Panc1 (cell line): Measurements from ENCODE around the gene AHCYL1. TPM values are rescaled to one million over a fixed set of nuclear protein-coding genes. Genes with fewer than 3 reads are reported as not detected.

ENCODE experiments used
- ATAC-seq: fragments of 200-7000 bp; cut with Tn5 transposase; 2 replicates; pipeline ENCODE4 v1.9.1; 2020; ENCODE audit warnings: mild to moderate bottlenecking, moderate library complexity
- BruUV-seq: library from RNA; stranded (reverse); fragments of 400-500 nt; replicated peaks from 2 replicates; lab custom pipeline; 2021; lab: Mats Ljungman, UMichigan
- CTCF ChIA-PET: fragments of 300-600 bp; sonication (Branson Sonifier 250); formaldehyde crosslinking; loops from one replicate; lab custom pipeline; 2022; ENCODE audit warnings: antibody characterized with exemption; lab: Charles Lee
- POLR2A ChIA-PET: fragments of 300-600 bp; sonication (Branson Sonifier 250); formaldehyde crosslinking; loops from one replicate; lab custom pipeline; 2022; ENCODE audit warnings: antibody characterized with exemption; lab: Charles Lee
- DNase-seq: peaks from one replicate; pipeline ENCODE4 v3.0.0-alpha.2; 2010; ENCODE audit warnings: low read depth, low spot score
- H3K27ac ChIP-seq: 2 replicates; pipeline ENCODE4 v1.5.1; 2011; ENCODE audit warnings: mild to moderate bottlenecking, low read length, inconsistent platforms
- H3K27me3 ChIP-seq: fragments of 200-500 bp; sonication (Bioruptor generic); 2 replicates; pipeline ENCODE4 v1.6.0; 2014; ENCODE audit warnings: low read length, inconsistent platforms; ENCODE audit not compliant: control insufficient read depth, insufficient read depth
- H3K36me3 ChIP-seq: fragments of 200-500 bp; sonication (Bioruptor generic); 2 replicates; pipeline ENCODE4 v1.5.1; 2014; ENCODE audit warnings: inconsistent platforms, mild to moderate bottlenecking, low read length, moderate library complexity; ENCODE audit not compliant: control insufficient read depth, insufficient read depth
- H3K4me1 ChIP-seq: 2 replicates; pipeline ENCODE4 v1.5.1; 2011; ENCODE audit warnings: inconsistent platforms, mild to moderate bottlenecking, low read length, moderate library complexity; ENCODE audit not compliant: control insufficient read depth, insufficient read depth
- H3K4me3 ChIP-seq, 2 experiments: 2 replicates each; pipeline ENCODE4 v1.5.1; 2011 to 2012; ENCODE audit warnings: low read depth in 2 of 2, low read length in 2 of 2, mild to moderate bottlenecking in 2 of 2, inconsistent platforms in 1 of 2, moderate library complexity in 1 of 2
- H3K9me3 ChIP-seq: fragments of 200-500 bp; sonication (Bioruptor generic); 2 replicates; pipeline ENCODE4 v1.5.1; 2014; ENCODE audit warnings: low read depth, mild to moderate bottlenecking, inconsistent platforms, low read length, moderate library complexity; ENCODE audit not compliant: control insufficient read depth, insufficient read depth
- CTCF ChIP-seq: fragments of 450-650 bp; IDR thresholded peaks from 2 replicates; pipeline ENCODE4 v1.5.1; 2017; ENCODE audit warnings: mild to moderate bottlenecking
- POLR2AphosphoS5 ChIP-seq: IDR thresholded peaks from 2 replicates; pipeline ENCODE4 v1.6.1; 2012; ENCODE audit warnings: mild to moderate bottlenecking, low read depth, low read length, moderate library complexity
- REST ChIP-seq, 2 experiments: IDR thresholded peaks; 2 replicates each; pipeline ENCODE4 v1.6.1; 2011 to 2012; ENCODE audit warnings: low read depth in 2 of 2, control low read depth in 1 of 2, low read length in 1 of 2, mild to moderate bottlenecking in 1 of 2, moderate library complexity in 1 of 2; ENCODE audit not compliant: insufficient read depth in 1 of 2
- SIN3A ChIP-seq: IDR thresholded peaks from 2 replicates; pipeline ENCODE4 v1.6.1; 2012; ENCODE audit warnings: low read depth, mild to moderate bottlenecking, low read length, moderate library complexity, borderline replicate concordance; ENCODE audit not compliant: insufficient read depth
- TCF7L2 ChIP-seq: IDR thresholded peaks from 2 replicates; pipeline ENCODE4 v1.6.1; 2011; ENCODE audit warnings: mild to moderate bottlenecking, low read depth, low read length, inconsistent platforms
- in situ Hi-C: cut with HindIII; loops from 2 replicates; pipeline ENCODE4 v1.10.0; 2016; ENCODE audit warnings: low sequenced_read_pairs, low pct_unique_long_range_greater_than_20kb
- intact Hi-C: fragments of 100-400 bp; cut with micrococcal nuclease; formaldehyde crosslinking; loops from one replicate; pipeline ENCODE4 v1.10.0; 2022; ENCODE audit not compliant: unreplicated experiment
- total RNA-seq: library from RNA; stranded (reverse); gene quantifications from one replicate; pipeline ENCODE4 v1.2.1, GENCODE V29; 2021; ENCODE audit not compliant: unreplicated experiment

Gene AHCYL1
- total RNA-seq, 1 experiment from 2014 or later: 174 TPM

- no peak for TF ChIP-seq CTCF
- peaks cover 22% of the 10 kb centered on the region for H3K4me1 ChIP-seq
- peaks cover 9% of the 10 kb centered on the region for H3K36me3 ChIP-seq
- in situ Hi-C loops: no loop called here
- intact Hi-C loops: loop anchor here (10.0 kb wide), 1 partner anchor 445 kb away; the partner anchor contains the start of gene GNAI3
- ATAC-seq (no peak), DNase-seq (no peak)
- H3K27ac ChIP-seq: peak overlapping the region; percentile 68; the same call in 1 of the 2 replicates
- no peaks in the 10 kb centered on the region for H3K27me3 ChIP-seq
- BruUV-seq: no TSS peak
- H3K9me3 ChIP-seq: no peaks in the 10 kb centered on the region
- ChIA-PET POLR2A (no interaction called here), CTCF (interaction anchor here (0.5 kb wide), 1 partner anchor 20 kb away, joined by 3 read pairs; no protein-coding TSS in a partner anchor)
- peak overlapping the region; percentile 4 to 12; a peak in 2 of 4 replicates for H3K4me3 ChIP-seq
These were observed 5.1 kb downstream of the AHCYL1 start for GRCh38 chr1:109989506-109990301.

- intact Hi-C loops: no loop called here
- CTCF ChIA-PET: interaction anchor here (0.5 kb wide), 1 partner anchor 20 kb away, joined by 3 read pairs; no protein-coding TSS in a partner anchor
- in situ Hi-C loops: no loop called here
These were observed 5.7 kb downstream of the AHCYL1 start for GRCh38 chr1:109990302-109990653.

More at GRCh38 chr1:109990302-109990653, 5.7 kb downstream of the AHCYL1 start:
- no TSS peak for BruUV-seq
- Histone ChIP-seq H3K27ac (peak overlapping the region; percentile 68; the same call in 1 of the 2 replicates), H3K9me3 (no peaks in the 10 kb centered on the region), H3K4me3 (peak overlapping the region; percentile 4 to 12; a peak in 2 of 4 replicates), H3K27me3 (no peaks in the 10 kb centered on the region), H3K36me3 (peaks cover 8% of the 10 kb centered on the region), H3K4me1 (peaks cover 28% of the 10 kb centered on the region)
- POLR2A ChIA-PET: no interaction called here
- DNase-seq (no peak), ATAC-seq (no peak)
- TF ChIP-seq TCF7L2 (no peak), REST (IDR thresholded peaks at IDR 0.05; ENCODE audit: insufficient read depth in 1 of 2, low read depth in 2 of 2, low read length in 1 of 2) (no peak), POLR2AphosphoS5 (no peak), CTCF (no peak), SIN3A (no peak)
